T47D (cell line): ENCODE measurements around the gene CHST12.

Experiments
- DNase-seq, 2 experiments: peaks; one replicate each; pipeline versions ENCODE4 v3.0.0 to v3.0.0-alpha.2; 2011 to 2012; ENCODE audit warnings: low read depth in 1 of 2, low spot score in 1 of 2
- JUND ChIP-seq: IDR thresholded peaks from 2 replicates; pipeline ENCODE4 v1.6.1; 2012; ENCODE audit warnings: low read depth
- in situ Hi-C: cut with HindIII; loops from 2 replicates; pipeline ENCODE4 v1.10.0; 2016; ENCODE audit warnings: low sequenced_read_pairs, low pct_unique_long_range_greater_than_20kb

CHST12 gene

GRCh38 chr7:2493205-2494164 lies 90.1 kb downstream of the CHST12 start:
- DNase-seq, result no peak
- no peak for TF ChIP-seq JUND
- in situ Hi-C loops, result no loop called here

GRCh38 chr7:2494191-2495130 lies 91.0 kb downstream of the CHST12 start:
- in situ Hi-C loops, result no loop called here
- no peak for TF ChIP-seq JUND

DNA sequence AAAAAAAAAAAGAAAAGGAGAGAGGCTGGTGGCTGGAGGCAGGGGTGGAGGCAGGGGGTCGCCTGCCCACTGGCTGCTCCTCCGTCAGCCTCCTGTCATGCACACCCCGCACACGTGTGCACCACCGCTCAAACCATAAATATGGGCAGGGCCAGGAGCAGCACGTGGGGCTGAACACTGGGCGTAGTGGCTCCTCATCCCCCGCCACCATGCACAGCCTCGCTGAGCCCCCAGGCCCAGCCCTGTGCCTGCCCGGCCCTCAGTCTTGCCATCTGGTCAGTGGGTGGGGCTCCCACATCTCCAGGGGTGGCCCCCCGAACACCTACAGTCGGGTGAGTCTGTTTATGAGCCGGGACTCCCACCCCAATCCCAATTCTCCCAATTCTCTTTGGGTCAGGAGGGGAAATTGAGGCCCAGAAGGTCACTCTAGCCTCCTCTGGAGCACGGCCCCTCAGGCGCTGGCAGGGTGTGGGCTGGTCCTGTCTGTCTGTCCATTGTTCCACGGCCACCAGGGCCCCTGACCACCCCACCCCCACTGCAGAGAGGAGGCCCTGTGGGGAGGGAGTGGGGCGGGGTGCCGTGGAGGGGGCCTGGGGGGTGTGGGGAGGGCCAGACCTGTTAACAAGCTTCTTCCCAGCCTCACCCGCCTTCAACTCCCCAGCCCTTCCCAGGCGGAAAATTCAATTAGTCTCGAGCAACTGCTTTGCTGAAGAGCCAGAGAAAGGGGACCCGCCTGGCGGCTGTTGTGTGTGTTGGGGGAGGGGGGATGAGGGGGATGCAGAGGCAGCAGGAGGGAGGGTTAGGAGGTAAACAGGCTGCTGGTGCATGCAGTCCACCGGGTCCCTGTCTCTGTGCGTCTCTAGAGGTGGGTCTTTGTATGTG lies 92.2 kb downstream of the CHST12 start:
- TF ChIP-seq JUND, result no peak
- in situ Hi-C loops, result no loop called here

More at GRCh38 chr7:2494191-2495130, 91.0 kb downstream of the CHST12 start:
- no peak for DNase-seq

DNA sequence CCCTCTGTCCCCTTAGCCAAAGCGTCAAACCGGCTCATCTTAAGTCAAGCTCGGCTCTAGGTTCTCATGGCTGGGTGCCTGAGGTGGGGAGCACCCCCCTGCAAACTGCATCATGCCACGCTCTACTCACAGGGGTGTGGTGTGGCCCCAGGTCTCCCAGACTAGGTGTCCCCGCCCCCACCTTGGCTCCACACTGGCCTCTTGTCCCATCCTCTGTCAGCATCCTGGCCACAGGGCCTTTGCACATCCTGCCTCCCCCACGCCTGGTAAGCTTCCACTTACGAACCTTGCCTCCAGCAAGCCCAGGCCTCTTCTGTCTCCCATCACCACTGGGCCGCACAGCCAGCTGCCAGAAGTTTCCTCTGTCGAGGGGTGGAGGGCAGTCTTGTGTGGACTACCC lies 93.0 kb downstream of the CHST12 start:
- in situ Hi-C loops, result no loop called here
- no peak for TF ChIP-seq JUND
- no peak for DNase-seq

More for the DNA sequence above, 92.2 kb downstream of the CHST12 start:
- DNase-seq, result no peak

GRCh38 chr7:2497065-2497464 lies 93.7 kb downstream of the CHST12 start:
- no peak for DNase-seq
- in situ Hi-C loops, result no loop called here
- TF ChIP-seq JUND, result no peak

DNA sequence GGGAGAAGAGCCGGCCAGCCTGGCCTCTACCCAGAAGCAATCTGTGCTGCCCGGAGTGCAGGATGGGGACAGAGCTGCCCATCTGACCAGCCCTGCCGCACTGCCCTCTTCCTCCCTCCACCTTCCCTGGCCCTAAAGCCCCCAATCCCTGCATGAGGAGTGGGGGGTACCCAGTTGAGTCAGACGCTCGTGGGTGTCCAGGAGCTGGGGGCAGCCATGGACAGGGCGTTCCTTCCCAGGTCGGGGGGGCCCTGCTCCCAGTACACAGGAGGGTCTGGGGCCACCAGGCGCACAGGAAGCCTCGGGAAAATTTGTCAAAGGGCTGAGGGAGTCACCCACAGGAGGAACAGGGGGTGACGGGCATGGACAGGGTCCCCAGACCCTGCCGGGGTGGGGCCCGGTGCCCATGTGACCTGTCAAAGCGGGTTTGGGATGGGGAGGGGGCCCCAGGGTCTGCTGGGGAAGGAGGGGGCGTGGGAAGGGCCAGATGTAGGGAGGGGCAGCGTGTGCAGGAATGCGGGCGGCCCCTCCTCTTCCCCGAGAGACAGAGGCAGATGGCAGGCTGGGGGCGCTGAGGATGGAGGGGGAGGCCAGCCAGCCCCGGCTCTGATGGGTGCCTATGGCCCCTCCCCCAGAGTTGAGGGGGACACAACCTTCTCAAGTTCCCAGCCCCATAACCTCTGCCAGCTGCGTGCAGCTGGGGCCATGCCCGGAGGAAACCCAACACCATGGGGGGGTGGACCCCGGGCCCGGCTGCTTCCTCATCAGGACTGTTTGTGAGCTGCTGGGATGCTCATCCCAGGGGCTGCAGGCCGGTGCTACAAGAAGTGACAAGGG lies 94.3 kb downstream of the CHST12 start:
- DNase-seq, result no peak
- no peak for TF ChIP-seq JUND
- in situ Hi-C loops, result no loop called here
